GM21447 (cell line): ENCODE results near the gene RAB11FIP4.

ENCODE experiments used
- ATAC-seq: cut with Tn5 transposase; IDR thresholded peaks from one replicate; pipeline ENCODE4 v1.9.1; 2021; ENCODE audit not compliant: unreplicated experiment

RAB11FIP4 gene

GRCh38 chr17:31562376-31562840 lies 170.9 kb downstream of the RAB11FIP4 start:
- ATAC-seq = no peak

GRCh38 chr17:31564291-31564690 lies 172.8 kb downstream of the RAB11FIP4 start:
- no peak for ATAC-seq

- no peak for ATAC-seq
These were observed 173.4 kb downstream of the RAB11FIP4 start for GRCh38 chr17:31564883-31565301.

GRCh38 chr17:31565652-31566051 lies 174.2 kb downstream of the RAB11FIP4 start:
- ATAC-seq = no peak

- no peak for ATAC-seq
These were observed 174.9 kb downstream of the RAB11FIP4 start for GRCh38 chr17:31566247-31566991.

GRCh38 chr17:31566992-31567373 lies 175.5 kb downstream of the RAB11FIP4 start:
- ATAC-seq = no peak

GRCh38 chr17:31568121-31568520 lies 176.6 kb downstream of the RAB11FIP4 start:
- no peak for ATAC-seq

GRCh38 chr17:31568539-31568938 lies 177.1 kb downstream of the RAB11FIP4 start:
- ATAC-seq = no peak

GRCh38 chr17:31570231-31570630 lies 178.8 kb downstream of the RAB11FIP4 start:
- no peak for ATAC-seq

- no peak for ATAC-seq
These were observed 179.7 kb downstream of the RAB11FIP4 start for GRCh38 chr17:31570951-31571892.

GRCh38 chr17:31572341-31572740 lies 180.9 kb downstream of the RAB11FIP4 start:
- no peak for ATAC-seq

- no peak for ATAC-seq
These were observed 181.6 kb downstream of the RAB11FIP4 start for GRCh38 chr17:31573047-31573446.

GRCh38 chr17:31573861-31574260 lies 182.4 kb downstream of the RAB11FIP4 start:
- ATAC-seq = no peak

GRCh38 chr17:31574458-31574857 lies 183.0 kb downstream of the RAB11FIP4 start:
- ATAC-seq = no peak

GRCh38 chr17:31575043-31575442 lies 183.6 kb downstream of the RAB11FIP4 start:
- no peak for ATAC-seq

- no peak for ATAC-seq
These were observed 187.8 kb downstream of the RAB11FIP4 start for GRCh38 chr17:31579265-31579664.

GRCh38 chr17:31580316-31580705 lies 188.8 kb downstream of the RAB11FIP4 start:
- ATAC-seq = no peak

- no peak for ATAC-seq
These were observed 189.4 kb downstream of the RAB11FIP4 start for GRCh38 chr17:31580706-31581490.

- ATAC-seq = no peak
These were observed 190.0 kb downstream of the RAB11FIP4 start for GRCh38 chr17:31581491-31581890.

GRCh38 chr17:31582151-31582907 lies 190.9 kb downstream of the RAB11FIP4 start:
- ATAC-seq = no peak
